Osteoblast (primary cell): ENCODE measurements around the gene KATNB1. TPM values are rescaled to one million over a fixed set of nuclear protein-coding genes. Genes with fewer than 3 reads are reported as not detected.

Experiments
- DNase-seq: peaks from one replicate; pipeline ENCODE4 v3.0.0; 2011; ENCODE audit warnings: low spot score, mixed read lengths; ENCODE audit not compliant: insufficient read length; ENCODE audit errors: missing footprints
- H2AFZ ChIP-seq: 2 replicates; pipeline ENCODE4 v1.6.0; 2011; ENCODE audit warnings: mild to moderate bottlenecking, low read length
- H3K27ac ChIP-seq: 2 replicates; pipeline ENCODE4 v1.5.1; 2011; ENCODE audit warnings: mild to moderate bottlenecking, low read depth, low read length, moderate library complexity
- H3K27me3 ChIP-seq: 2 replicates; pipeline ENCODE4 v1.6.0; 2012; ENCODE audit warnings: mild to moderate bottlenecking, control low read depth, inconsistent platforms, low read length, moderate library complexity; ENCODE audit not compliant: insufficient read depth
- H3K36me3 ChIP-seq: 2 replicates; pipeline ENCODE4 v1.5.1; 2011; ENCODE audit warnings: mild to moderate bottlenecking, low read length, control low read depth, moderate library complexity; ENCODE audit not compliant: insufficient read depth
- H3K4me1 ChIP-seq: 2 replicates; pipeline ENCODE4 v1.5.1; 2011; ENCODE audit warnings: mild to moderate bottlenecking, low read length, control low read depth, moderate library complexity; ENCODE audit not compliant: insufficient read depth
- H3K4me2 ChIP-seq: 2 replicates; pipeline ENCODE4 v1.6.0; 2011; ENCODE audit warnings: mild to moderate bottlenecking, low read length; ENCODE audit not compliant: insufficient read depth
- H3K4me3 ChIP-seq: fragments of 200-600 bp; sonication (generic); 3 replicates; pipeline ENCODE4 v1.5.1; 2012; ENCODE audit warnings: mild to moderate bottlenecking, low read length, inconsistent platforms; ENCODE audit not compliant: insufficient read depth
- H3K79me2 ChIP-seq: 2 replicates; pipeline ENCODE4 v1.6.0; 2012; ENCODE audit warnings: mild to moderate bottlenecking, low read length, control low read depth, inconsistent platforms; ENCODE audit not compliant: insufficient read depth
- H3K9me3 ChIP-seq: 2 replicates; pipeline ENCODE4 v1.5.1; 2011; ENCODE audit warnings: low read depth, low read length, control low read depth
- H4K20me1 ChIP-seq: 2 replicates; pipeline ENCODE4 v1.6.0; 2012; ENCODE audit warnings: mild to moderate bottlenecking, low read length, control low read depth; ENCODE audit not compliant: insufficient read depth
- total RNA-seq: library from RNA; depleted of rRNA; stranded (reverse); fragments of >200 nt; gene quantifications from 2 replicates; pipeline ENCODE4 v1.2.3, GENCODE V29; 2012
- TF ChIP-seq, protein P1 (sequence below): IDR thresholded peaks from 2 replicates; pipeline ENCODE4 v1.5.1; 2011; ENCODE audit warnings: mild to moderate bottlenecking, low read depth, low read length, moderate library complexity; ENCODE audit errors: extremely low read depth

Gene KATNB1
- total RNA-seq, 1 donor = 24.6 TPM

DNA sequence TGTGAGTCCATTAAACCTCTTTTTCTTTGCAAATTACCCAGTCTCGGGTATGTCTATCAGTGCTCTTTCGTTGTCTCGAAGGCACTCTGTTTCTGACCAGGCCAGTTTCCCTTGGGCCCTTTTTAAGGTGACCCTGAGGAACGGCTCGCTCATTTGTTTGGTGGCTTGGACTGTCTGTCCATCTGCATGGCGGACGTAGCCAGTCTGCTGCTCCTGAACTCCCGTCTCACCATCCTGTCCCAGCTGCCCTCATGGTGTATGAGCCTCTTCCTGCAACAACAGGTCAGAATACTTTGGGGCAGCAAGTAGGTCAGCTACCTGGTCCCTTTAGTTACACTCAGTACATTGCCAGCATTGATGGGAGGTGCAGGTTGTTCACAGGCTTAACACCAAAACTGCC, 22.0 kb upstream of the KATNB1 start:
- Histone ChIP-seq H3K9me3 (no peaks in the 10 kb centered on the region), H3K4me1 (no peaks in the 10 kb centered on the region), H3K4me2 (no peak overlapping the region), H3K27me3 (peaks cover 57% of the 10 kb centered on the region), H2AFZ (no peak overlapping the region), H4K20me1 (no peaks in the 10 kb centered on the region), H3K4me3 (no peak overlapping the region), H3K79me2 (no peaks in the 10 kb centered on the region), H3K36me3 (no peaks in the 10 kb centered on the region), H3K27ac (no peak overlapping the region)
- DNase-seq = no peak
- TF ChIP-seq, protein P1, sequence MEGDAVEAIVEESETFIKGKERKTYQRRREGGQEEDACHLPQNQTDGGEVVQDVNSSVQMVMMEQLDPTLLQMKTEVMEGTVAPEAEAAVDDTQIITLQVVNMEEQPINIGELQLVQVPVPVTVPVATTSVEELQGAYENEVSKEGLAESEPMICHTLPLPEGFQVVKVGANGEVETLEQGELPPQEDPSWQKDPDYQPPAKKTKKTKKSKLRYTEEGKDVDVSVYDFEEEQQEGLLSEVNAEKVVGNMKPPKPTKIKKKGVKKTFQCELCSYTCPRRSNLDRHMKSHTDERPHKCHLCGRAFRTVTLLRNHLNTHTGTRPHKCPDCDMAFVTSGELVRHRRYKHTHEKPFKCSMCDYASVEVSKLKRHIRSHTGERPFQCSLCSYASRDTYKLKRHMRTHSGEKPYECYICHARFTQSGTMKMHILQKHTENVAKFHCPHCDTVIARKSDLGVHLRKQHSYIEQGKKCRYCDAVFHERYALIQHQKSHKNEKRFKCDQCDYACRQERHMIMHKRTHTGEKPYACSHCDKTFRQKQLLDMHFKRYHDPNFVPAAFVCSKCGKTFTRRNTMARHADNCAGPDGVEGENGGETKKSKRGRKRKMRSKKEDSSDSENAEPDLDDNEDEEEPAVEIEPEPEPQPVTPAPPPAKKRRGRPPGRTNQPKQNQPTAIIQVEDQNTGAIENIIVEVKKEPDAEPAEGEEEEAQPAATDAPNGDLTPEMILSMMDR = no peak

DNA sequence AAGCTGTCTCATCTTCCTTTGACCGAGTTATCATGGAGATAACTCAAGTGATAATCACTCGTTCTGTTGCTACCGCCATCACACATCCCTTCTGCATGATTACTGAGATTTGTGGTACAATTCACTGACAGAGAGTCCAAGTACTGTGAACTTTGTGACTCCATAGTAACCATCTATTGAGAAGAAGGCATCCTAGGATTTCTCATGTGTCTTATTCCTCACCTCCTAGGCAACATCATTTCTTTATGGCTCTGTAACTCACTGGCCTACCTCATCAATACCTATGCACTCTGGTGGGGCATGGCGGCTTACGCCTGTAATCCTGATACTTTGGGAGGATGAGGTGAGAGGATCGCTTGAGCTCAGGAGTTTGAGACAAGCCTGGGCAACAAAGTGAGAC, 21.5 kb upstream of the KATNB1 start:
- TF ChIP-seq, protein P1 = no peak
- no peak overlapping the region for H3K27ac ChIP-seq
- H3K4me1 ChIP-seq = no peaks in the 10 kb centered on the region
- no peaks in the 10 kb centered on the region for H3K9me3 ChIP-seq
- no peaks in the 10 kb centered on the region for H4K20me1 ChIP-seq
- no peak overlapping the region for H2AFZ ChIP-seq
- H3K27me3 ChIP-seq = peaks cover 57% of the 10 kb centered on the region
- no peak for DNase-seq
- H3K79me2 ChIP-seq = no peaks in the 10 kb centered on the region
- no peaks in the 10 kb centered on the region for H3K36me3 ChIP-seq
- no peak overlapping the region for H3K4me3 ChIP-seq
- H3K4me2 ChIP-seq = no peak overlapping the region

DNA sequence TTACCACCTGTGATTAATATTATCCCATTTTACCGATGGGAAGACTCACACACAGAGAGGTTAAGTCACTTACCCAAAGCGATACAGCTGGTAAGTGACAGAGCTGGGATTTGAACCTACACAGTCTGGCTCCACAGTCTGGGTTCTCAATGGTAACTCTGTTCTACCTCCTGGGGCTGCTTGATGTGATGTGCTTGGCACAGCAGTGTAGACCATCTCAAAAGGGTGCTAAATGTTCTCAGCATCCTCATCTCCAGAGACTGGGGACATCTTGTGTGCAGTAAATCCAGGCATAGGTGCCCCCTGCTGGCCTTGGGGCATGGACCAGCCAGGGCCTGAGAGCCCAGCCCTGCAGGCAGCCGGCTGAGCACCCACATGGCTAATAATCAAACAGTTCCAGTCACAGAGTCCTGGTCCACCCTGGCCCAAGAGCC, 15.4 kb upstream of the KATNB1 start:
- Histone ChIP-seq H3K9me3 (no peaks in the 10 kb centered on the region), H3K4me3 (no peak overlapping the region), H4K20me1 (no peaks in the 10 kb centered on the region), H2AFZ (no peak overlapping the region), H3K79me2 (no peaks in the 10 kb centered on the region), H3K4me2 (no peak overlapping the region), H3K4me1 (no peaks in the 10 kb centered on the region), H3K27me3 (peaks cover 7% of the 10 kb centered on the region), H3K36me3 (no peaks in the 10 kb centered on the region), H3K27ac (no peak overlapping the region)
- TF ChIP-seq, protein P1 = peak; percentile 77
- peak; percentile 89 for DNase-seq

DNA sequence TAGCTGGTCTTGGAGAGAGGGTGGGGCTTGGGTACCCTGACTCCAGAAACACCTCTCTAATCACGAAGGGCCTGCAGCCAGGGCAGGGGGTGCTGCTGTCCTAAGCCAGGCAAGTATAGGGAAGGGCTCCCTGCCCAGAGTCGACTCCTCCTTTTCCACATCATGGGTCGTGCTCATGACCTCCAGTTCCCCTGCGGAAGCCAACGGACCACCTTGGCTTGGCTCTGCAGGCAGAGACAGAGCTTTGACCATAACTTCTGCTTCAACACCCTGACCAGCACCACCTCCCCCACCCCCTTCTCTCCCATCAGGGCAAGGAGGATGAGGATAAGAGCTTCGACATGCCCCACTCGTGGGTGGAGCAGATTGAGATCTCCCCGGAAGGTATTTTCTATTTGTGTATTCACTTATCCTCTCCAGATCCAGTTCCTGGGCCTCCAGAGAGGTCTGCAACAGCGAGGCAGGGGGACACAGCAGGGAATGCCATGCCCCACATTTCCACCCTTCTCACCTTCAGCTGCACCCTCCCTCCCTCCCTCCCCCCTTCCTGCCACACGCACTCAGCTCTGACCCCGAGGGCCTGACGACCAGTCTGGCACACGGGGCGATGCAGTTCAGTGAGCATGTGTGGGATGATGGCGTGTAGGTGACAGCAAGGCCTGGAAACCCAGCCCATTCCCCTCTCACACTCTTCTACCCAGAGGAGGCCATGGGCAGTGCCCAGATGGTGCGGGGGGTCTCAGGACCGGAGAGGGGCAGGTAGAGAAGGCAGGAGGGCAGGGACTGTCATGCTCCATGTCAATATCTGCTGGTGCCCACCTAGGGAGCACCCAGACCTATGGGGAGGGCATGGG, 14.0 kb upstream of the KATNB1 start:
- H3K4me3 ChIP-seq = no peak overlapping the region
- TF ChIP-seq, protein P1 = no peak
- no peak for DNase-seq
- H3K79me2 ChIP-seq = no peaks in the 10 kb centered on the region
- H3K4me2 ChIP-seq = no peak overlapping the region
- H3K27ac ChIP-seq = no peak overlapping the region
- H2AFZ ChIP-seq = no peak overlapping the region
- H3K36me3 ChIP-seq = no peaks in the 10 kb centered on the region
- H4K20me1 ChIP-seq = no peaks in the 10 kb centered on the region
- H3K27me3 ChIP-seq = no peaks in the 10 kb centered on the region
- H3K9me3 ChIP-seq = no peaks in the 10 kb centered on the region
- H3K4me1 ChIP-seq = no peaks in the 10 kb centered on the region
